H9 (cell line): Measurements from ENCODE around the gene BFSP1. TPM values are rescaled to one million over a fixed set of nuclear protein-coding genes. Genes with fewer than 3 reads are reported as not detected.

Experiments
- DNase-seq: peaks from one replicate; pipeline ENCODE4 v3.0.0-alpha.2; 2017
- H2AFZ ChIP-seq: one replicate; pipeline ENCODE4 v1.6.1; 2013; ENCODE audit warnings: mild to moderate bottlenecking, low read length, control low read depth, moderate library complexity
- H2AK5ac ChIP-seq: 2 replicates; pipeline ENCODE4 v1.6.1; 2013; ENCODE audit warnings: low read length, control low read depth, mixed read lengths; ENCODE audit not compliant: insufficient read length
- H2BK120ac ChIP-seq: one replicate; pipeline ENCODE4 v1.6.1; 2013; ENCODE audit warnings: low read depth, mild to moderate bottlenecking, low read length, control low read depth, inconsistent platforms; ENCODE audit not compliant: poor library complexity, severe bottlenecking
- H2BK12ac ChIP-seq: 2 replicates; pipeline ENCODE4 v1.6.1; 2013; ENCODE audit warnings: low read length, control low read depth, mixed read lengths, low read depth; ENCODE audit not compliant: insufficient read length
- H2BK15ac ChIP-seq: 2 replicates; pipeline ENCODE4 v1.6.1; 2013; ENCODE audit warnings: low read depth, low read length, control low read depth
- H2BK20ac ChIP-seq: one replicate; pipeline ENCODE4 v1.6.1; 2013; ENCODE audit warnings: low read depth, mild to moderate bottlenecking, low read length, control low read depth, inconsistent platforms; ENCODE audit not compliant: poor library complexity, severe bottlenecking
- H2BK5ac ChIP-seq: 2 replicates; pipeline ENCODE4 v1.6.1; 2013; ENCODE audit warnings: low read length, control low read depth, mixed read lengths; ENCODE audit not compliant: insufficient read length
- H3K14ac ChIP-seq: 2 replicates; pipeline ENCODE4 v1.6.1; 2013; ENCODE audit warnings: low read length, control low read depth; ENCODE audit not compliant: insufficient read depth
- H3K18ac ChIP-seq: 2 replicates; pipeline ENCODE4 v1.6.1; 2013; ENCODE audit warnings: low read depth, mild to moderate bottlenecking, mixed read lengths, low read length, control low read depth; ENCODE audit not compliant: insufficient read length
- H3K23ac ChIP-seq: 2 replicates; pipeline ENCODE4 v1.6.1; 2013; ENCODE audit warnings: low read length, control low read depth, mixed read lengths, low read depth; ENCODE audit not compliant: insufficient read length
- H3K23me2 ChIP-seq: 2 replicates; pipeline ENCODE4 v1.6.1; 2013; ENCODE audit warnings: low read depth, mild to moderate bottlenecking, mixed read lengths, low read length, control low read depth; ENCODE audit not compliant: insufficient read length, poor library complexity, severe bottlenecking
- H3K27ac ChIP-seq: 2 replicates; pipeline ENCODE4 v1.5.1; 2013; ENCODE audit warnings: low read length, control low read depth, mixed read lengths, low read depth; ENCODE audit not compliant: insufficient read length
- H3K27me3 ChIP-seq: 2 replicates; pipeline ENCODE4 v1.6.1; 2013; ENCODE audit warnings: low read length, control low read depth, inconsistent platforms; ENCODE audit not compliant: insufficient read depth
- H3K4ac ChIP-seq: 2 replicates; pipeline ENCODE4 v1.6.1; 2013; ENCODE audit warnings: low read depth, mild to moderate bottlenecking, control low read depth, inconsistent platforms, low read length, moderate library complexity
- H3K4me1 ChIP-seq: 2 replicates; pipeline ENCODE4 v1.6.1; 2013; ENCODE audit warnings: low read length, control low read depth, inconsistent platforms; ENCODE audit not compliant: insufficient read depth
- H3K4me2 ChIP-seq: 2 replicates; pipeline ENCODE4 v1.6.1; 2013; ENCODE audit warnings: low read length, control low read depth, mixed read lengths; ENCODE audit not compliant: insufficient read length, insufficient read depth
- H3K56ac ChIP-seq: 2 replicates; pipeline ENCODE4 v1.6.1; 2013; ENCODE audit warnings: low read depth, mild to moderate bottlenecking, mixed read lengths, low read length, control low read depth; ENCODE audit not compliant: insufficient read length
- H3K79me1 ChIP-seq: 2 replicates; pipeline ENCODE4 v1.6.1; 2013; ENCODE audit warnings: low read depth, mild to moderate bottlenecking, moderate library complexity, low read length, control low read depth, inconsistent platforms; ENCODE audit not compliant: insufficient read depth, poor library complexity, severe bottlenecking
- H3K79me2 ChIP-seq: 2 replicates; pipeline ENCODE4 v1.6.1; 2013; ENCODE audit warnings: low read length, control low read depth, inconsistent platforms; ENCODE audit not compliant: insufficient read depth
- H3K9ac ChIP-seq: 2 replicates; pipeline ENCODE4 v1.6.1; 2013; ENCODE audit warnings: low read length, control low read depth, mixed read lengths; ENCODE audit not compliant: insufficient read length; ENCODE audit errors: extremely low read depth
- H3K9me3 ChIP-seq: one replicate; pipeline ENCODE4 v1.6.1; 2013; ENCODE audit warnings: low read depth, low read length, inconsistent platforms; ENCODE audit not compliant: control insufficient read depth
- H3T11ph ChIP-seq: one replicate; pipeline ENCODE4 v1.6.1; 2013; ENCODE audit warnings: mild to moderate bottlenecking, low read length, control low read depth, inconsistent platforms
- H4K20me1 ChIP-seq: one replicate; pipeline ENCODE4 v1.6.1; 2013; ENCODE audit not compliant: control insufficient read depth, insufficient read length, insufficient read depth
- H4K5ac ChIP-seq: 2 replicates; pipeline ENCODE4 v1.6.1; 2013; ENCODE audit warnings: low read depth, mild to moderate bottlenecking, mixed read lengths, low read length, control low read depth; ENCODE audit not compliant: insufficient read length
- H4K8ac ChIP-seq: replicated peaks from 2 replicates; pipeline ENCODE4 v1.6.1; 2013; ENCODE audit warnings: low read length, control low read depth, mixed read lengths, low read depth; ENCODE audit not compliant: insufficient read length
- H4K91ac ChIP-seq: 2 replicates; pipeline ENCODE4 v1.6.1; 2013; ENCODE audit warnings: low read depth, mild to moderate bottlenecking, moderate library complexity, mixed read lengths, low read length, control low read depth; ENCODE audit not compliant: insufficient read length
- H3K27ac Mint-ChIP-seq, 3 experiments: 2 replicates in 2 of 3; 3 replicates in 1 of 3; pipeline ENCODE4 v1.8.0; 2020 to 2021; ENCODE audit warnings: mixed read lengths in 3 of 3, mild to moderate bottlenecking in 1 of 3, moderate library complexity in 1 of 3
- H3K27me3 Mint-ChIP-seq: 2 replicates; pipeline ENCODE4 v1.8.0; 2021; ENCODE audit warnings: low read depth, mild to moderate bottlenecking, moderate library complexity, mixed read lengths
- H3K36me3 Mint-ChIP-seq, 3 experiments: 2 replicates in 2 of 3; 3 replicates in 1 of 3; pipeline ENCODE4 v1.8.0; 2020 to 2021; ENCODE audit warnings: low read depth in 3 of 3, mixed read lengths in 3 of 3; ENCODE audit not compliant: insufficient read depth in 1 of 3
- H3K4me1 Mint-ChIP-seq, 2 experiments: 2 replicates each; pipeline ENCODE4 v1.8.0; 2020; ENCODE audit warnings: mixed read lengths in 2 of 2
- H3K4me3 Mint-ChIP-seq, 2 experiments: 2 replicates in 1 of 2; 3 replicates in 1 of 2; pipeline ENCODE4 v1.8.0; 2020 to 2021; ENCODE audit warnings: mild to moderate bottlenecking in 2 of 2, mixed read lengths in 2 of 2, moderate library complexity in 1 of 2
- H3K9me3 Mint-ChIP-seq, 2 experiments: 2 replicates in 1 of 2; 3 replicates in 1 of 2; pipeline ENCODE4 v1.8.0; 2020; ENCODE audit warnings: mild to moderate bottlenecking in 2 of 2, mixed read lengths in 2 of 2, moderate library complexity in 1 of 2
- CTCF ChIP-seq: fragments of 200-600 bp; sonication (generic); conservative IDR thresholded peaks from 3 replicates; pipeline ENCODE4 v1.8.0; 2021; ENCODE audit warnings: antibody characterized with exemption, mild to moderate bottlenecking
- WGBS: extraction: QIAGEN DNeasy Blood & Tissue Kit; methylation state at CpG from one replicate; pipeline ENCODE4 v1.1.7; 2013; ENCODE audit warnings: missing lambda C conversion rate, low lambda C conversion rate, mixed read lengths; ENCODE audit not compliant: insufficient read length; ENCODE audit errors: extremely low coverage; 5-methylcytosine and 5-hydroxymethylcytosine counted together
- total RNA-seq: library from RNA; stranded (reverse); gene quantifications from 2 replicates; pipeline ENCODE4 v1.2.1, GENCODE V29; 2021

BFSP1 gene
- total RNA-seq, 1 experiment from 2014 or later = 9.4 TPM

- no peak overlapping the region for H3T11ph ChIP-seq
- H3K27ac ChIP-seq = no peak overlapping the region
These were observed 22.4 kb downstream of the BFSP1 start for GRCh38 chr20:17508756-17509155.

More at GRCh38 chr20:17508756-17509155, 22.4 kb downstream of the BFSP1 start:
- Histone ChIP-seq H3K18ac (no peak overlapping the region), H4K91ac (no peak overlapping the region), H3K23ac (no peak overlapping the region), H3K4me1 (no peaks in the 10 kb centered on the region), H3K56ac (no peak overlapping the region), H3K9ac (no peak overlapping the region), H3K4me2 (no peak overlapping the region), H2BK120ac (no peak overlapping the region), H2BK20ac (no peak overlapping the region), H2BK12ac (no peak overlapping the region), H3K23me2 (peaks cover 5% of the 10 kb centered on the region), H3K27me3 (no peaks in the 10 kb centered on the region; the same call in 1 of the 2 replicates), H2BK15ac (no peak overlapping the region), H4K8ac (no peak overlapping the region), H3K9me3 (no peaks in the 10 kb centered on the region), H2BK5ac (no peak overlapping the region), H3K14ac (no peak overlapping the region), H2AFZ (no peak overlapping the region), H3K79me1 (no peaks in the 10 kb centered on the region), H3K4ac (no peak overlapping the region), H4K5ac (no peak overlapping the region), H2AK5ac (no peak overlapping the region), H3K79me2 (no peaks in the 10 kb centered on the region), H4K20me1 (no peaks in the 10 kb centered on the region)
- no peak for DNase-seq
- Mint-ChIP-seq H3K4me1 (peaks cover 10 to 14% of the 10 kb centered on the region in 2 experiments), H3K4me3 (no peak overlapping the region), H3K27ac (no peak overlapping the region), H3K27me3 (peaks cover 9% of the 10 kb centered on the region), H3K9me3 (no peaks in the 10 kb centered on the region), H3K36me3 (no peaks in the 10 kb centered on the region; a peak in 1 of 7 replicates)
- TF ChIP-seq CTCF = no peak
- no CpG with 5 or more reads among the region's 18 CpGs for WGBS
